HepG2 (cell line): Measurements from ENCODE around the gene PNPLA2. TPM values are rescaled to one million over a fixed set of nuclear protein-coding genes. Genes with fewer than 3 reads are reported as not detected.

Source experiments
- BCLAF1 ChIP-seq: fragments of 450-650 bp; IDR thresholded peaks from 2 replicates; pipeline ENCODE4 v1.6.1; 2017; ENCODE audit warnings: mild to moderate bottlenecking
- KDM2A ChIP-seq: sonication (generic); formaldehyde crosslinking; IDR thresholded peaks from 2 replicates; pipeline ENCODE4 v1.4.0; 2020; ENCODE audit warnings: low read depth, missing genetic modification reagents, borderline replicate concordance
- NRL ChIP-seq: sonication (generic); formaldehyde crosslinking; IDR thresholded peaks from 2 replicates; pipeline ENCODE4 v1.5.0; 2020; ENCODE audit warnings: missing genetic modification reagents, mild to moderate bottlenecking, moderate library complexity, borderline replicate concordance
- PREB ChIP-seq: sonication (generic); formaldehyde crosslinking; IDR thresholded peaks from 2 replicates; pipeline ENCODE4 v1.4.0; 2020; ENCODE audit warnings: missing genetic modification reagents
- ZNF782 ChIP-seq: sonication (generic); formaldehyde crosslinking; IDR thresholded peaks from 2 replicates; pipeline ENCODE4 v1.4.0; 2020; ENCODE audit warnings: missing genetic modification reagents, mild to moderate bottlenecking, borderline replicate concordance
- polyA plus RNA-seq, 8 experiments: library from polyadenylated mRNA; depleted of rRNA in 3 of 8; stranded (reverse) in 7 of 8; unstranded in 1 of 8; fragments of >200 nt; fragmentation: Illumina TruSeq in 4 of 8; extraction: Trizol in 4 of 8; gene quantifications; 2 replicates each; pipeline versions ENCODE4 v1.2.1 to v1.2.3, GENCODE V29; 2011 to 2016; ENCODE audit warnings: low read depth in 4 of 8, missing spikeins in 1 of 8, mixed read lengths in 1 of 8; ENCODE audit not compliant: insufficient read depth in 1 of 8
- total RNA-seq, 5 experiments: library from RNA; depleted of rRNA; stranded (reverse); fragments of >200 nt; fragmentation: Illumina TruSeq; extraction: Trizol; gene quantifications; 2 replicates each; pipeline ENCODE4 v1.2.3, GENCODE V29; 2016; ENCODE audit warnings: low read depth in 1 of 5
- TF ChIP-seq, protein P1 (sequence below): sonication (generic); formaldehyde crosslinking; IDR thresholded peaks from one replicate; pipeline ENCODE4 v1.5.1; 2020; ENCODE audit warnings: mild to moderate bottlenecking, missing genetic modification reagents; ENCODE audit errors: not compliant biosample characterization
- TF ChIP-seq, protein P2 (sequence below): sonication (generic); formaldehyde crosslinking; IDR thresholded peaks from 2 replicates; pipeline ENCODE4 v1.5.0; 2020; ENCODE audit warnings: missing genetic modification reagents
- TF ChIP-seq, protein P3 (sequence below): sonication (generic); formaldehyde crosslinking; IDR thresholded peaks from 2 replicates; pipeline ENCODE4 v1.4.0; 2020; ENCODE audit warnings: missing genetic modification reagents

The PNPLA2 gene
- total and polyA plus RNA-seq, 2 of the 13 experiments (the other 11 are each of a cell fraction or from before 2014, with no cell fraction given): 10.5 to 43.2 TPM

- TF ChIP-seq, protein P1, sequence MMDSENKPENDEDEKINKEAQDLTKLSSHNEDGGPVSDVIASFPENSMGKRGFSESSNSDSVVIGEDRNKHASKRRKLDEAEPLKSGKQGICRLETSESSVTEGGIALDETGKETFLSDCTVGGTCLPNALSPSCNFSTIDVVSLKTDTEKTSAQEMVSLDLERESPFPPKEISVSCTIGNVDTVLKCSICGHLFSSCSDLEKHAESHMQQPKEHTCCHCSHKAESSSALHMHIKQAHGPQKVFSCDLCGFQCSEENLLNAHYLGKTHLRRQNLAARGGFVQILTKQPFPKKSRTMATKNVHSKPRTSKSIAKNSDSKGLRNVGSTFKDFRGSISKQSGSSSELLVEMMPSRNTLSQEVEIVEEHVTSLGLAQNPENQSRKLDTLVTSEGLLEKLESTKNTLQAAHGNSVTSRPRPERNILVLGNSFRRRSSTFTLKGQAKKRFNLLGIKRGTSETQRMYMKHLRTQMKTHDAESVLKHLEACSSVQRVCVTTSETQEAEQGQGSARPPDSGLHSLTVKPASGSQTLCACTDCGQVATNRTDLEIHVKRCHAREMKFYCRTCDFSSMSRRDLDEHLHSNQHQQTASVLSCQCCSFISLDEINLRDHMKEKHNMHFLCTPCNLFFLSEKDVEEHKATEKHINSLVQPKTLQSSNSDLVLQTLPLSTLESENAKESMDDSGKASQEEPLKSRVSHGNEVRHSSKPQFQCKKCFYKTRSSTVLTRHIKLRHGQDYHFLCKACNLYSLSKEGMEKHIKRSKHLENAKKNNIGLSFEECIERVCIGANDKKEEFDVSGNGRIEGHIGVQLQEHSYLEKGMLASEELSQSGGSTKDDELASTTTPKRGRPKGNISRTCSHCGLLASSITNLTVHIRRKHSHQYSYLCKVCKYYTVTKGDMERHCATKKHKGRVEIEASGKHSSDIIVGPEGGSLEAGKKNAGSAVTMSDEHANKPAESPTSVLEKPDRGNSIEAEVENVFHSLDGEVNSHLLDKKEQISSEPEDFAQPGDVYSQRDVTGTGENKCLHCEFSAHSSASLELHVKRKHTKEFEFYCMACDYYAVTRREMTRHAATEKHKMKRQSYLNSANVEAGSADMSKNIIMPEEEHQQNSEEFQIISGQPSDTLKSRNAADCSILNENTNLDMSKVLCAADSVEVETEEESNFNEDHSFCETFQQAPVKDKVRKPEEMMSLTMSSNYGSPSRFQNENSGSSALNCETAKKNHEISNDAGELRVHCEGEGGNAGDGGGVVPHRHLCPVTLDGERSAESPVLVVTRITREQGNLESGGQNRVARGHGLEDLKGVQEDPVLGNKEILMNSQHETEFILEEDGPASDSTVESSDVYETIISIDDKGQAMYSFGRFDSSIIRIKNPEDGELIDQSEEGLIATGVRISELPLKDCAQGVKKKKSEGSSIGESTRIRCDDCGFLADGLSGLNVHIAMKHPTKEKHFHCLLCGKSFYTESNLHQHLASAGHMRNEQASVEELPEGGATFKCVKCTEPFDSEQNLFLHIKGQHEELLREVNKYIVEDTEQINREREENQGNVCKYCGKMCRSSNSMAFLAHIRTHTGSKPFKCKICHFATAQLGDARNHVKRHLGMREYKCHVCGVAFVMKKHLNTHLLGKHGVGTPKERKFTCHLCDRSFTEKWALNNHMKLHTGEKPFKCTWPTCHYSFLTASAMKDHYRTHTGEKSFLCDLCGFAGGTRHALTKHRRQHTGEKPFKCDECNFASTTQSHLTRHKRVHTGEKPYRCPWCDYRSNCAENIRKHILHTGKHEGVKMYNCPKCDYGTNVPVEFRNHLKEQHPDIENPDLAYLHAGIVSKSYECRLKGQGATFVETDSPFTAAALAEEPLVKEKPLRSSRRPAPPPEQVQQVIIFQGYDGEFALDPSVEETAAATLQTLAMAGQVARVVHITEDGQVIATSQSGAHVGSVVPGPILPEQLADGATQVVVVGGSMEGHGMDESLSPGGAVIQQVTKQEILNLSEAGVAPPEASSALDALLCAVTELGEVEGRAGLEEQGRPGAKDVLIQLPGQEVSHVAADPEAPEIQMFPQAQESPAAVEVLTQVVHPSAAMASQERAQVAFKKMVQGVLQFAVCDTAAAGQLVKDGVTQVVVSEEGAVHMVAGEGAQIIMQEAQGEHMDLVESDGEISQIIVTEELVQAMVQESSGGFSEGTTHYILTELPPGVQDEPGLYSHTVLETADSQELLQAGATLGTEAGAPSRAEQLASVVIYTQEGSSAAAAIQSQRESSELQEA (CRISPR knock-in tag): peak; percentile 64
- TF ChIP-seq PREB (no peak), ZNF782 (CRISPR knock-in tag) (0 out of 2 replicates have a peak, but pooled peaks have one; percentile 15), KDM2A (CRISPR knock-in tag) (peak; percentile 76), NRL (CRISPR knock-in tag) (peak; percentile 71; the same call in 1 of the 2 replicates), BCLAF1 (no peak)
- TF ChIP-seq, protein P2, sequence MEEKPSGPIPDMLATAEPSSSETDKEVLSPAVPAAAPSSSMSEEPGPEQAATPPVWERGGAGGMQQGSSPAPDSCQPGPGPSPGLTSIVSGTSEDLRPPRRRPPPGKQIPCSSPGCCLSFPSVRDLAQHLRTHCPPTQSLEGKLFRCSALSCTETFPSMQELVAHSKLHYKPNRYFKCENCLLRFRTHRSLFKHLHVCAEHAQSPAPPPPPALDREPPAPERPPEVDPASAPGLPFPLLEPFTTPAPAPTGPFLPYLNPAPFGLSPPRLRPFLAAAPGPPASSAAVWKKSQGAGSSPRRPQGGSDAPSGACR (CRISPR knock-in tag): peak; percentile 89
- TF ChIP-seq, protein P3, sequence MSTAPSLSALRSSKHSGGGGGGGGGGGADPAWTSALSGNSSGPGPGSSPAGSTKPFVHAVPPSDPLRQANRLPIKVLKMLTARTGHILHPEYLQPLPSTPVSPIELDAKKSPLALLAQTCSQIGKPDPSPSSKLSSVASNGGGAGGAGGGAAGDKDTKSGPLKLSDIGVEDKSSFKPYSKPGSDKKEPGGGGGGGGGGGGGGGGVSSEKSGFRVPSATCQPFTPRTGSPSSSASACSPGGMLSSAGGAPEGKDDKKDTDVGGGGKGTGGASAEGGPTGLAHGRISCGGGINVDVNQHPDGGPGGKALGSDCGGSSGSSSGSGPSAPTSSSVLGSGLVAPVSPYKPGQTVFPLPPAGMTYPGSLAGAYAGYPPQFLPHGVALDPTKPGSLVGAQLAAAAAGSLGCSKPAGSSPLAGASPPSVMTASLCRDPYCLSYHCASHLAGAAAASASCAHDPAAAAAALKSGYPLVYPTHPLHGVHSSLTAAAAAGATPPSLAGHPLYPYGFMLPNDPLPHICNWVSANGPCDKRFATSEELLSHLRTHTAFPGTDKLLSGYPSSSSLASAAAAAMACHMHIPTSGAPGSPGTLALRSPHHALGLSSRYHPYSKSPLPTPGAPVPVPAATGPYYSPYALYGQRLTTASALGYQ (CRISPR knock-in tag): no peak
Measured at GRCh38 chr11:827146-827896, 8.6 kb downstream of the PNPLA2 start (continued).
